DND-41 (cell line): ENCODE measurements around the gene CDX1.

Source experiments
- ATAC-seq: fragments of 200-7000 bp; cut with Tn5 transposase; 3 replicates; pipeline ENCODE4 v1.9.1; 2021; ENCODE audit warnings: low read depth; ENCODE audit not compliant: insufficient read depth
- DNase-seq: peaks from one replicate; pipeline ENCODE4 v3.0.0-alpha.2; 2020
- H2AFZ ChIP-seq: 2 replicates; pipeline ENCODE4 v1.6.0; 2012; ENCODE audit warnings: low read depth, low read length
- H3K27ac ChIP-seq: 2 replicates; pipeline ENCODE4 v1.5.1; 2012; ENCODE audit warnings: low read length, inconsistent platforms
- H3K27me3 ChIP-seq: fragments of 200-600 bp; sonication (generic); 2 replicates; pipeline ENCODE4 v1.6.0; 2012; ENCODE audit warnings: low read length, mild to moderate bottlenecking, inconsistent platforms; ENCODE audit not compliant: insufficient read depth, poor library complexity
- H3K36me3 ChIP-seq: 2 replicates; pipeline ENCODE4 v1.5.1; 2012; ENCODE audit warnings: low read length, inconsistent platforms; ENCODE audit not compliant: insufficient read depth
- H3K4me1 ChIP-seq: 2 replicates; pipeline ENCODE4 v1.5.1; 2012; ENCODE audit warnings: mild to moderate bottlenecking, low read length; ENCODE audit not compliant: insufficient read depth
- H3K4me2 ChIP-seq: 2 replicates; pipeline ENCODE4 v1.6.0; 2012; ENCODE audit warnings: mild to moderate bottlenecking, moderate library complexity, low read length, inconsistent platforms; ENCODE audit not compliant: insufficient read depth
- H3K4me3 ChIP-seq, 2 experiments: fragments of 200-600 bp in 1 of 2; shearing (Covaris generic) in 1 of 2; 2 replicates each; pipeline ENCODE4 v1.5.1; 2012 to 2016; ENCODE audit warnings: inconsistent platforms in 2 of 2, low read length in 2 of 2, mild to moderate bottlenecking in 2 of 2, low read depth in 1 of 2, moderate library complexity in 1 of 2
- H3K79me2 ChIP-seq: 2 replicates; pipeline ENCODE4 v1.6.0; 2012; ENCODE audit warnings: low read length, inconsistent platforms; ENCODE audit not compliant: insufficient read depth
- H3K9ac ChIP-seq: 2 replicates; pipeline ENCODE4 v1.6.0; 2012; ENCODE audit warnings: low read depth, mild to moderate bottlenecking, inconsistent platforms, low read length, moderate library complexity
- H3K9me3 ChIP-seq: 2 replicates; pipeline ENCODE4 v1.5.1; 2012; ENCODE audit warnings: low read length, moderate library complexity, mild to moderate bottlenecking, inconsistent platforms; ENCODE audit not compliant: insufficient read depth, severe bottlenecking
- H4K20me1 ChIP-seq: 2 replicates; pipeline ENCODE4 v1.6.0; 2012; ENCODE audit warnings: low read length; ENCODE audit not compliant: insufficient read depth
- CTCF ChIP-seq: IDR thresholded peaks from 2 replicates; pipeline ENCODE4 v1.5.1; 2012; ENCODE audit warnings: borderline replicate concordance, low read length, moderate library complexity, mild to moderate bottlenecking; ENCODE audit not compliant: poor library complexity, severe bottlenecking; ENCODE audit errors: extremely low read depth
- EZH2 ChIP-seq: IDR thresholded peaks from 3 replicates; pipeline ENCODE4 v1.6.1; 2012; ENCODE audit warnings: borderline replicate concordance, low read depth, mild to moderate bottlenecking, moderate library complexity, low read length, inconsistent platforms; ENCODE audit not compliant: severe bottlenecking

CDX1 gene

GRCh38 chr5:150167908-150168307 is 1.3 kb downstream of the CDX1 start:
- Histone ChIP-seq H3K9me3 (no peaks in the 10 kb centered on the region), H2AFZ (no peak overlapping the region), H3K9ac (no peak overlapping the region), H3K79me2 (no peaks in the 10 kb centered on the region), H4K20me1 (peaks cover 3% of the 10 kb centered on the region; the same call in 1 of the 2 replicates), H3K4me1 (no peaks in the 10 kb centered on the region), H3K36me3 (no peaks in the 10 kb centered on the region), H3K4me2 (no peak overlapping the region), H3K4me3 (no peak overlapping the region), H3K27me3 (peaks cover 8% of the 10 kb centered on the region), H3K27ac (no peak overlapping the region)
- ATAC-seq = no peak
- no peak for DNase-seq
- TF ChIP-seq CTCF (peak; percentile 33), EZH2 (no peak)

- ATAC-seq = no peak
- no peak overlapping the region for H3K4me2 ChIP-seq
These were observed 2.3 kb downstream of the CDX1 start for GRCh38 chr5:150168864-150169263.

DNA sequence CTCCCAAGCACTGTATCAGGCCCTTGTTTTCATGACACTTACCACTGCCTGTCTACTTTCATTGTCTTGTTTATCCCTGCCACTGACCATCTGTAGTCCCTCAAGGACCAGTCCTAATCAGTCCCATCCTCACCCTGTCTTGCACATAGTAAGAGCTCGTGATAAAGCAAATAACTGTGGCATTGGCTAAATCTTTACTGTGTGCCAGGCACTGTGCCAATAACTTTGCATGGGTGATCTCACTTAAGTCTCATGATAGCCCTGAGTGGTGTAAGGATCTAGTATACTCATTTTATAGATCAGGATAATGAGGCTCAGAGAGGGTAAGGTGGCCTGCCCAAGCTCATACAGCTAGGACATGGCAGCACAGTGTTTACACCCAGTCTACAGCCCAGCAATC is 5.6 kb downstream of the CDX1 start:
- H2AFZ ChIP-seq = no peak overlapping the region
- peaks cover 3% of the 10 kb centered on the region; the same call in 1 of the 2 replicates for H4K20me1 ChIP-seq
- H3K9me3 ChIP-seq = no peaks in the 10 kb centered on the region
- DNase-seq (no peak), ATAC-seq (no peak)
- no peaks in the 10 kb centered on the region for H3K4me1 ChIP-seq
- no peak overlapping the region for H3K4me2 ChIP-seq
- peaks cover 8% of the 10 kb centered on the region for H3K27me3 ChIP-seq
- no peak overlapping the region for H3K9ac ChIP-seq
- no peak overlapping the region for H3K4me3 ChIP-seq
- H3K27ac ChIP-seq = no peak overlapping the region
- no peak for TF ChIP-seq CTCF
- no peak for TF ChIP-seq EZH2
- H3K79me2 ChIP-seq = no peaks in the 10 kb centered on the region
- no peaks in the 10 kb centered on the region for H3K36me3 ChIP-seq

More at GRCh38 chr5:150168864-150169263, 2.3 kb downstream of the CDX1 start:
- no peaks in the 10 kb centered on the region for H3K9me3 ChIP-seq
- no peak overlapping the region for H2AFZ ChIP-seq
- no peak overlapping the region for H3K27ac ChIP-seq
- peaks cover 8% of the 10 kb centered on the region for H3K27me3 ChIP-seq
- no peak overlapping the region for H3K4me3 ChIP-seq
- H3K36me3 ChIP-seq = no peaks in the 10 kb centered on the region
- peaks cover 3% of the 10 kb centered on the region; the same call in 1 of the 2 replicates for H4K20me1 ChIP-seq
- TF ChIP-seq EZH2 = no peak
- TF ChIP-seq CTCF = no peak
- H3K4me1 ChIP-seq = no peaks in the 10 kb centered on the region
- H3K9ac ChIP-seq = no peak overlapping the region
- no peaks in the 10 kb centered on the region for H3K79me2 ChIP-seq
- DNase-seq = no peak

GRCh38 chr5:150172556-150172955 is 6.0 kb downstream of the CDX1 start:
- Histone ChIP-seq H3K27ac (no peak overlapping the region), H3K27me3 (peaks cover 8% of the 10 kb centered on the region), H4K20me1 (peaks cover 3% of the 10 kb centered on the region; the same call in 1 of the 2 replicates), H3K9ac (no peak overlapping the region), H3K79me2 (no peaks in the 10 kb centered on the region), H3K9me3 (no peaks in the 10 kb centered on the region), H2AFZ (no peak overlapping the region), H3K4me2 (no peak overlapping the region), H3K4me1 (no peaks in the 10 kb centered on the region), H3K36me3 (no peaks in the 10 kb centered on the region), H3K4me3 (no peak overlapping the region)
- no peak for ATAC-seq
- no peak for DNase-seq
- TF ChIP-seq CTCF = no peak
- TF ChIP-seq EZH2 = no peak
